Heart left ventricle (tissue), 13 donors: ENCODE measurements around the gene PIP5K1C.

Experiments
- POLR2A ChIP-seq, 2 donors: fragments of 450-650 bp; IDR thresholded peaks; one replicate each; pipeline ENCODE4 v1.6.1; 2017; ENCODE audit warnings: antibody characterized with exemption in 2 of 2, mild to moderate bottlenecking in 2 of 2, moderate library complexity in 2 of 2
- TF ChIP-seq, protein P1 (sequence below), 12 donors: fragments of 200-600 bp; sonication (generic) in 4 of 12; IDR thresholded peaks; one replicate each; pipeline versions ENCODE4 v1.5.0 to v1.8.0; 2018 to 2022; ENCODE audit warnings: antibody characterized with exemption in 12 of 12, mild to moderate bottlenecking in 5 of 12
- donor health status: ischemic (EF 13 %, LVEDD 7.1; RV severe dilation, severe dysfunction).
- donor health status: DM: no; HTN: yes; CAD: no.
- donor health status: DM: no; HTN: no; CAD: no.
- donor health status: ischemic (EF 25% LVEDD 6.9; RV normal size, moderate dysfunction).
- donor health status: ischemic (EF 25% LVEDD 5.7; RV mildly dilated, moderate dysfunction).
- donor health status: ischemic (EF 35%, LVEDD 5.7; RV mildly dilated, moderate dysfunction).
- donor health status: nonischemic (EF 11% LVEDD 7.7; RV severe dilation, severe dysfunction).
- donor health status: DM: yes; HTN: yes; CAD: no.
- donor health status: PGD.
- donor health status: ischemic (EF 29% LVEDD 5.4; RV normal size, mild dysfunction).
- donor health status: nonischemic (EF 23%, LVEDD 6.1; RV moderate dilation, normal function).

- TF ChIP-seq, protein P1, sequence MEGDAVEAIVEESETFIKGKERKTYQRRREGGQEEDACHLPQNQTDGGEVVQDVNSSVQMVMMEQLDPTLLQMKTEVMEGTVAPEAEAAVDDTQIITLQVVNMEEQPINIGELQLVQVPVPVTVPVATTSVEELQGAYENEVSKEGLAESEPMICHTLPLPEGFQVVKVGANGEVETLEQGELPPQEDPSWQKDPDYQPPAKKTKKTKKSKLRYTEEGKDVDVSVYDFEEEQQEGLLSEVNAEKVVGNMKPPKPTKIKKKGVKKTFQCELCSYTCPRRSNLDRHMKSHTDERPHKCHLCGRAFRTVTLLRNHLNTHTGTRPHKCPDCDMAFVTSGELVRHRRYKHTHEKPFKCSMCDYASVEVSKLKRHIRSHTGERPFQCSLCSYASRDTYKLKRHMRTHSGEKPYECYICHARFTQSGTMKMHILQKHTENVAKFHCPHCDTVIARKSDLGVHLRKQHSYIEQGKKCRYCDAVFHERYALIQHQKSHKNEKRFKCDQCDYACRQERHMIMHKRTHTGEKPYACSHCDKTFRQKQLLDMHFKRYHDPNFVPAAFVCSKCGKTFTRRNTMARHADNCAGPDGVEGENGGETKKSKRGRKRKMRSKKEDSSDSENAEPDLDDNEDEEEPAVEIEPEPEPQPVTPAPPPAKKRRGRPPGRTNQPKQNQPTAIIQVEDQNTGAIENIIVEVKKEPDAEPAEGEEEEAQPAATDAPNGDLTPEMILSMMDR (IDR thresholded peaks at IDR 0.05), result no peak
- no peak for TF ChIP-seq POLR2A (IDR thresholded peaks at IDR 0.05)
These were observed 477 bp downstream of the PIP5K1C start for GRCh38 chr19:3699741-3700241.
